Keratinocyte (primary cell): ENCODE data around the gene LTBP2.

Experiments
- EZH2 ChIP-seq: IDR thresholded peaks from one replicate; pipeline ENCODE4 v1.6.1; 2012; ENCODE audit warnings: inconsistent platforms, mild to moderate bottlenecking, low read length, moderate library complexity
- TF ChIP-seq, protein P1 (sequence below), 3 experiments: IDR thresholded peaks in 1 of 3; conservative IDR thresholded peaks in 1 of 3; optimal IDR thresholded peaks in 1 of 3; 2 replicates in 2 of 3; 3 replicates in 1 of 3; pipeline versions ENCODE3 to v1.5.1; 2011; ENCODE audit warnings: low read length in 3 of 3, mild to moderate bottlenecking in 3 of 3, moderate library complexity in 2 of 3, control low read depth in 1 of 3, inconsistent platforms in 1 of 3; ENCODE audit not compliant: insufficient read depth in 2 of 3; ENCODE audit errors: extremely low read depth in 1 of 3

GRCh38 chr14:74522740-74523139 is 89.3 kb downstream of the LTBP2 start:
- TF ChIP-seq, protein P1, sequence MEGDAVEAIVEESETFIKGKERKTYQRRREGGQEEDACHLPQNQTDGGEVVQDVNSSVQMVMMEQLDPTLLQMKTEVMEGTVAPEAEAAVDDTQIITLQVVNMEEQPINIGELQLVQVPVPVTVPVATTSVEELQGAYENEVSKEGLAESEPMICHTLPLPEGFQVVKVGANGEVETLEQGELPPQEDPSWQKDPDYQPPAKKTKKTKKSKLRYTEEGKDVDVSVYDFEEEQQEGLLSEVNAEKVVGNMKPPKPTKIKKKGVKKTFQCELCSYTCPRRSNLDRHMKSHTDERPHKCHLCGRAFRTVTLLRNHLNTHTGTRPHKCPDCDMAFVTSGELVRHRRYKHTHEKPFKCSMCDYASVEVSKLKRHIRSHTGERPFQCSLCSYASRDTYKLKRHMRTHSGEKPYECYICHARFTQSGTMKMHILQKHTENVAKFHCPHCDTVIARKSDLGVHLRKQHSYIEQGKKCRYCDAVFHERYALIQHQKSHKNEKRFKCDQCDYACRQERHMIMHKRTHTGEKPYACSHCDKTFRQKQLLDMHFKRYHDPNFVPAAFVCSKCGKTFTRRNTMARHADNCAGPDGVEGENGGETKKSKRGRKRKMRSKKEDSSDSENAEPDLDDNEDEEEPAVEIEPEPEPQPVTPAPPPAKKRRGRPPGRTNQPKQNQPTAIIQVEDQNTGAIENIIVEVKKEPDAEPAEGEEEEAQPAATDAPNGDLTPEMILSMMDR (optimal IDR thresholded peaks at IDR 0.05 in 1 of 3, IDR thresholded peaks at IDR 0.05 in 1 of 3, conservative IDR thresholded peaks at IDR 0.05 in 1 of 3; ENCODE audit: extremely low read depth in 1 of 3, insufficient read depth in 2 of 3, low read length in 3 of 3), result no peak
- no peak for TF ChIP-seq EZH2
